ENCODE data around the gene KDM5A. TPM values are rescaled to one million over a fixed set of nuclear protein-coding genes. Genes with fewer than 3 reads are reported as not detected.

The KDM5A gene
- total and polyA plus RNA-seq, 2 donors (not counting 1 experiment from before 2014, with no cell fraction given): 24.4 to 54.5 TPM

- H3K4me1 ChIP-seq (ENCODE audit: control insufficient read depth, extremely low read depth, insufficient read depth, low read length): no peaks in the 10 kb centered on the region
- H3K4me2 ChIP-seq (ENCODE audit: extremely low read depth, insufficient read depth, low read length): no peak overlapping the region
- no peaks in the 10 kb centered on the region for H3K79me2 ChIP-seq (ENCODE audit: control insufficient read depth, insufficient read depth, low read length)
- peaks cover 8% of the 10 kb centered on the region for H3K36me3 ChIP-seq (ENCODE audit: control insufficient read depth, insufficient read depth, low read length)
- TF ChIP-seq CTCF (conservative IDR thresholded peaks at IDR 0.05 in 1 of 2, IDR thresholded peaks at IDR 0.05 in 1 of 2; ENCODE audit: low read depth in 1 of 2, low read length in 2 of 2): no peak
- TF ChIP-seq EZH2 (IDR thresholded peaks at IDR 0.05; ENCODE audit: low read length, missing control alignments): no peak
- no peaks in the 10 kb centered on the region for H3K27me3 ChIP-seq (ENCODE audit: control insufficient read depth, insufficient read depth, low read length)
- DNase-seq (ENCODE audit: low read depth in 2 of 2): no peak
- H3K4me3 ChIP-seq (replicated peaks in 1 of 4; ENCODE audit: control extremely low read depth in 1 of 4, insufficient read depth in 1 of 4, low read depth in 3 of 4, low read length in 4 of 4): no peak overlapping the region
- H3K27ac ChIP-seq (ENCODE audit: insufficient read depth, low read length): no peak overlapping the region
- H4K20me1 ChIP-seq (ENCODE audit: control insufficient read depth, extremely low read depth, insufficient read depth, low read length): no peaks in the 10 kb centered on the region
- no peak overlapping the region for H2AFZ ChIP-seq (ENCODE audit: low read length)
- H3K9ac ChIP-seq (ENCODE audit: insufficient read depth, low read length): no peak overlapping the region
- no peaks in the 10 kb centered on the region for H3K9me3 ChIP-seq (ENCODE audit: control insufficient read depth, insufficient read depth, low read depth, low read length)
Observed at GRCh38 chr12:367972-368371, 21.1 kb downstream of the KDM5A start.

- Histone ChIP-seq H3K9me3 (ENCODE audit: control insufficient read depth, insufficient read depth, low read depth, low read length) (no peaks in the 10 kb centered on the region), H3K4me2 (ENCODE audit: extremely low read depth, insufficient read depth, low read length) (no peak overlapping the region), H3K4me1 (ENCODE audit: control insufficient read depth, extremely low read depth, insufficient read depth, low read length) (no peaks in the 10 kb centered on the region), H3K36me3 (ENCODE audit: control insufficient read depth, insufficient read depth, low read length) (peaks cover 12% of the 10 kb centered on the region), H3K27me3 (ENCODE audit: control insufficient read depth, insufficient read depth, low read length) (no peaks in the 10 kb centered on the region), H4K20me1 (ENCODE audit: control insufficient read depth, extremely low read depth, insufficient read depth, low read length) (no peaks in the 10 kb centered on the region), H3K79me2 (ENCODE audit: control insufficient read depth, insufficient read depth, low read length) (no peaks in the 10 kb centered on the region), H3K4me3 (replicated peaks in 1 of 4; ENCODE audit: control extremely low read depth in 1 of 4, insufficient read depth in 1 of 4, low read depth in 3 of 4, low read length in 4 of 4) (no peak overlapping the region), H3K9ac (ENCODE audit: insufficient read depth, low read length) (no peak overlapping the region), H2AFZ (ENCODE audit: low read length) (no peak overlapping the region), H3K27ac (ENCODE audit: insufficient read depth, low read length) (no peak overlapping the region)
- no peak for DNase-seq (ENCODE audit: low read depth in 2 of 2)
- no peak for TF ChIP-seq CTCF (conservative IDR thresholded peaks at IDR 0.05 in 1 of 2, IDR thresholded peaks at IDR 0.05 in 1 of 2; ENCODE audit: low read depth in 1 of 2, low read length in 2 of 2)
- TF ChIP-seq EZH2 (IDR thresholded peaks at IDR 0.05; ENCODE audit: low read length, missing control alignments): no peak
Observed at GRCh38 chr12:366820-367219, 22.3 kb downstream of the KDM5A start.

GRCh38 chr12:359091-359490, 30.0 kb downstream of the KDM5A start:
- H3K79me2 ChIP-seq (ENCODE audit: control insufficient read depth, insufficient read depth, low read length): no peaks in the 10 kb centered on the region
- no peaks in the 10 kb centered on the region for H4K20me1 ChIP-seq (ENCODE audit: control insufficient read depth, extremely low read depth, insufficient read depth, low read length)
- H3K36me3 ChIP-seq (ENCODE audit: control insufficient read depth, insufficient read depth, low read length): peaks cover 6% of the 10 kb centered on the region
- H3K4me2 ChIP-seq (ENCODE audit: extremely low read depth, insufficient read depth, low read length): no peak overlapping the region
- H3K9ac ChIP-seq (ENCODE audit: insufficient read depth, low read length): no peak overlapping the region
- TF ChIP-seq CTCF (conservative IDR thresholded peaks at IDR 0.05 in 1 of 2, IDR thresholded peaks at IDR 0.05 in 1 of 2; ENCODE audit: low read depth in 1 of 2, low read length in 2 of 2) (no peak), EZH2 (IDR thresholded peaks at IDR 0.05; ENCODE audit: low read length, missing control alignments) (no peak)
- no peaks in the 10 kb centered on the region for H3K27me3 ChIP-seq (ENCODE audit: control insufficient read depth, insufficient read depth, low read length)
- H3K4me3 ChIP-seq (replicated peaks in 1 of 4; ENCODE audit: control extremely low read depth in 1 of 4, insufficient read depth in 1 of 4, low read depth in 3 of 4, low read length in 4 of 4): no peak overlapping the region
- H2AFZ ChIP-seq (ENCODE audit: low read length): no peak overlapping the region
- no peak overlapping the region for H3K27ac ChIP-seq (ENCODE audit: insufficient read depth, low read length)
- H3K4me1 ChIP-seq (ENCODE audit: control insufficient read depth, extremely low read depth, insufficient read depth, low read length): no peaks in the 10 kb centered on the region
- no peaks in the 10 kb centered on the region for H3K9me3 ChIP-seq (ENCODE audit: control insufficient read depth, insufficient read depth, low read depth, low read length)
- DNase-seq (ENCODE audit: low read depth in 2 of 2): peak in 1 of 2 donors; percentile 5

All from fibroblast of lung (primary cell).